ENCODE measurements around the gene OR14A16. TPM values are rescaled to one million over a fixed set of nuclear protein-coding genes. Genes with fewer than 3 reads are reported as not detected.

Gene OR14A16
- total RNA-seq, 1 experiment from 2014 or later: 0.15 TPM

- H3K9me3 ChIP-seq (ENCODE audit: control insufficient read depth, low read depth, low read length): peaks cover 22% of the 10 kb centered on the region
- H3K23me2 ChIP-seq (ENCODE audit: insufficient read length, low read depth, low read length, poor library complexity, severe bottlenecking): no peaks in the 10 kb centered on the region
- H3K4me1 Mint-ChIP-seq: peaks cover 0 to 4% of the 10 kb centered on the region in 2 experiments; a peak in 3 of 4 replicates
- H3K79me1 ChIP-seq (ENCODE audit: insufficient read depth, low read depth, low read length, poor library complexity, severe bottlenecking): no peaks in the 10 kb centered on the region
- H2BK12ac ChIP-seq (ENCODE audit: insufficient read length, low read depth, low read length): no peak overlapping the region
- H3K36me3 Mint-ChIP-seq (ENCODE audit: insufficient read depth in 1 of 3, low read depth in 3 of 3): peaks cover 0 to 10% (median 0%) of the 10 kb centered on the region in 3 experiments; a peak in 2 of 7 replicates
- H3K9me3 Mint-ChIP-seq: peaks cover 45 to 47% of the 10 kb centered on the region in 2 experiments
- no peak overlapping the region for H3K56ac ChIP-seq (ENCODE audit: insufficient read length, low read depth, low read length)
- H3K14ac ChIP-seq (ENCODE audit: insufficient read depth, low read length): no peak overlapping the region
- no peak overlapping the region for H3K4me2 ChIP-seq (ENCODE audit: insufficient read depth, insufficient read length, low read length)
- no peak overlapping the region for H2BK15ac ChIP-seq (ENCODE audit: low read depth, low read length)
- H2BK120ac ChIP-seq (ENCODE audit: low read depth, low read length, poor library complexity, severe bottlenecking): no peak overlapping the region
- TF ChIP-seq CTCF (conservative IDR thresholded peaks at IDR 0.05): no peak
- no peak overlapping the region for H3T11ph ChIP-seq (ENCODE audit: low read length)
- H3K4ac ChIP-seq (ENCODE audit: low read depth, low read length): no peak overlapping the region
- H4K5ac ChIP-seq (ENCODE audit: insufficient read length, low read depth, low read length): no peak overlapping the region
- no peak overlapping the region for H4K8ac ChIP-seq (replicated peaks; ENCODE audit: insufficient read length, low read depth, low read length)
- peaks cover 2% of the 10 kb centered on the region; the same call in 1 of the 2 replicates for H3K27me3 ChIP-seq (ENCODE audit: insufficient read depth, low read length)
- no peaks in the 10 kb centered on the region for H4K20me1 ChIP-seq (ENCODE audit: control insufficient read depth, insufficient read depth, insufficient read length)
- H3K9ac ChIP-seq (ENCODE audit: extremely low read depth, insufficient read length, low read length): no peak overlapping the region
- no peak for DNase-seq
- no peak overlapping the region for H3K23ac ChIP-seq (ENCODE audit: insufficient read length, low read depth, low read length)
- H2AK5ac ChIP-seq (ENCODE audit: insufficient read length, low read length): no peak overlapping the region
- no peak overlapping the region for H3K27ac Mint-ChIP-seq
- H2BK5ac ChIP-seq (ENCODE audit: insufficient read length, low read length): no peak overlapping the region
- no CpG with 5 or more reads among the region's 4 CpGs for WGBS (ENCODE audit: extremely low coverage, insufficient read length, low lambda C conversion rate)
- no peak overlapping the region for H3K18ac ChIP-seq (ENCODE audit: insufficient read length, low read depth, low read length)
- H3K27me3 Mint-ChIP-seq (ENCODE audit: low read depth): peaks cover 5% of the 10 kb centered on the region
- H3K79me2 ChIP-seq (ENCODE audit: insufficient read depth, low read length): peaks cover 2% of the 10 kb centered on the region; the same call in 1 of the 2 replicates
- H2AFZ ChIP-seq (ENCODE audit: low read length): no peak overlapping the region
- no peak overlapping the region for H3K4me3 Mint-ChIP-seq
- no peak overlapping the region for H3K27ac ChIP-seq (ENCODE audit: insufficient read length, low read depth, low read length)
- H4K91ac ChIP-seq (ENCODE audit: insufficient read length, low read depth, low read length): no peak overlapping the region
- no peaks in the 10 kb centered on the region for H3K4me1 ChIP-seq (ENCODE audit: insufficient read depth, low read length)
- H2BK20ac ChIP-seq (ENCODE audit: low read depth, low read length, poor library complexity, severe bottlenecking): no peak overlapping the region
These were observed 38.8 kb upstream of the OR14A16 start for GRCh38 chr1:247862756-247863155.

Data from H9 (cell line).